ENCODE results near the gene NR2C2.

The NR2C2 gene

GRCh38 chr3:14913926-14914778 is 33.2 kb upstream of the NR2C2 start:
- TF ChIP-seq CTCF (IDR thresholded peaks at IDR 0.05; ENCODE audit: low read depth, low read length, missing control alignments), result no peak

GRCh38 chr3:14914779-14915117 is 32.6 kb upstream of the NR2C2 start:
- H3K4me3 ChIP-seq (ENCODE audit: low read depth, low read length), result no peak overlapping the region
- no peak for DNase-seq (ENCODE audit: low read depth)
- TF ChIP-seq CTCF (IDR thresholded peaks at IDR 0.05; ENCODE audit: low read depth, low read length, missing control alignments), result no peak

More at GRCh38 chr3:14913926-14914778, 33.2 kb upstream of the NR2C2 start:
- no peak for DNase-seq (ENCODE audit: low read depth)
- no peak overlapping the region for H3K4me3 ChIP-seq (ENCODE audit: low read depth, low read length)

- no peak for DNase-seq (ENCODE audit: low read depth)
- no peak overlapping the region for H3K4me3 ChIP-seq (ENCODE audit: low read depth, low read length)
- peak; percentile 22 for TF ChIP-seq CTCF (IDR thresholded peaks at IDR 0.05; ENCODE audit: low read depth, low read length, missing control alignments)
These were observed 31.7 kb upstream of the NR2C2 start for GRCh38 chr3:14915636-14916222.

- no peak for TF ChIP-seq CTCF (IDR thresholded peaks at IDR 0.05; ENCODE audit: low read depth, low read length, missing control alignments)
- H3K4me3 ChIP-seq (ENCODE audit: low read depth, low read length), result no peak overlapping the region
These were observed 29.0 kb upstream of the NR2C2 start for GRCh38 chr3:14918356-14918860.

GRCh38 chr3:14920536-14920935 is 26.8 kb upstream of the NR2C2 start:
- TF ChIP-seq CTCF (IDR thresholded peaks at IDR 0.05; ENCODE audit: low read depth, low read length, missing control alignments), result no peak
- no peak overlapping the region for H3K4me3 ChIP-seq (ENCODE audit: low read depth, low read length)
- DNase-seq (ENCODE audit: low read depth), result no peak

More at GRCh38 chr3:14918356-14918860, 29.0 kb upstream of the NR2C2 start:
- no peak for DNase-seq (ENCODE audit: low read depth)

GRCh38 chr3:14921034-14921616 is 26.3 kb upstream of the NR2C2 start:
- no peak overlapping the region for H3K4me3 ChIP-seq (ENCODE audit: low read depth, low read length)
- peak; percentile 38 for DNase-seq (ENCODE audit: low read depth)
- TF ChIP-seq CTCF (IDR thresholded peaks at IDR 0.05; ENCODE audit: low read depth, low read length, missing control alignments), result peak; percentile 99

Data from GM12864 (cell line).